ENCODE results near the gene PDCD6IP. TPM values are rescaled to one million over a fixed set of nuclear protein-coding genes. Genes with fewer than 3 reads are reported as not detected.

Gene PDCD6IP
- total and polyA plus RNA-seq, 2 donors from 2014 or later, result 47.2 to 240 TPM

DNA sequence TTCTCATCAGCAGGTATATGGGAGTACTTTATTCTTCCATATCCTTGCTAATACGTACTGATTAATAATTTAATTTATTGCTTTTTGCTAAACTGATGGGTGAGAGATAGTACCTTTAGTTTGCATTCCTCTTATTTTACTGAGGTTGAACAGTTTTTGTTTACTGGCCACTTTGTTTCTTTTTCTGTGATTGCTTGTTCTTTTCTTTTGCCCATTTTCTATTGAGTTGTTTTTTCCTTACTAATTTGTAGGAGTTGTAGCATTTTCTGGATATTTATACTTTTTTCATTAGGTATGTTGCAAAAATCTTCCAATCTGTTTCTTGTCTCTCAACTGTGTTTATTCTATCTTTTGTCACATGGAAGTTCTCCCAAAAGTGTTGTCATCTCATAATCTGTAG lies 4.8 kb downstream of the PDCD6IP start:
- TF ChIP-seq, protein P1, sequence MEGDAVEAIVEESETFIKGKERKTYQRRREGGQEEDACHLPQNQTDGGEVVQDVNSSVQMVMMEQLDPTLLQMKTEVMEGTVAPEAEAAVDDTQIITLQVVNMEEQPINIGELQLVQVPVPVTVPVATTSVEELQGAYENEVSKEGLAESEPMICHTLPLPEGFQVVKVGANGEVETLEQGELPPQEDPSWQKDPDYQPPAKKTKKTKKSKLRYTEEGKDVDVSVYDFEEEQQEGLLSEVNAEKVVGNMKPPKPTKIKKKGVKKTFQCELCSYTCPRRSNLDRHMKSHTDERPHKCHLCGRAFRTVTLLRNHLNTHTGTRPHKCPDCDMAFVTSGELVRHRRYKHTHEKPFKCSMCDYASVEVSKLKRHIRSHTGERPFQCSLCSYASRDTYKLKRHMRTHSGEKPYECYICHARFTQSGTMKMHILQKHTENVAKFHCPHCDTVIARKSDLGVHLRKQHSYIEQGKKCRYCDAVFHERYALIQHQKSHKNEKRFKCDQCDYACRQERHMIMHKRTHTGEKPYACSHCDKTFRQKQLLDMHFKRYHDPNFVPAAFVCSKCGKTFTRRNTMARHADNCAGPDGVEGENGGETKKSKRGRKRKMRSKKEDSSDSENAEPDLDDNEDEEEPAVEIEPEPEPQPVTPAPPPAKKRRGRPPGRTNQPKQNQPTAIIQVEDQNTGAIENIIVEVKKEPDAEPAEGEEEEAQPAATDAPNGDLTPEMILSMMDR (IDR thresholded peaks at IDR 0.05; ENCODE audit: borderline replicate concordance, extremely low read depth, insufficient read depth), result no peak
- peaks cover 0 to 14% (median 13%) of the 10 kb centered on the region in 3 donors for H3K4me1 ChIP-seq (ENCODE audit: control insufficient read depth in 2 of 3, insufficient read depth in 2 of 3, low read depth in 1 of 3, low read length in 3 of 3)
- intact Hi-C loops (cut with DNase I), result no loop called here
- no peak overlapping the region for H3K4me3 ChIP-seq (ENCODE audit: low read length in 3 of 3)
- FAIRE-seq, result no peak
- no peaks in the 10 kb centered on the region for H3K9me3 ChIP-seq (ENCODE audit: control insufficient read depth in 2 of 3, insufficient read depth in 1 of 3, low read length in 3 of 3)
- no peak overlapping the region for H3K27ac ChIP-seq (ENCODE audit: low read depth in 2 of 2, low read length in 2 of 2)
- H3K36me3 ChIP-seq (ENCODE audit: control insufficient read depth in 2 of 3, insufficient read depth in 3 of 3, low read length in 3 of 3), result peaks cover 0 to 5% (median 0%) of the 10 kb centered on the region in 3 donors
- no peaks in the 10 kb centered on the region for H3K27me3 ChIP-seq (ENCODE audit: control insufficient read depth, insufficient read depth, low read length)
- H3K9ac ChIP-seq (ENCODE audit: low read length in 3 of 3), result no peak overlapping the region
- no peak for DNase-seq

DNA sequence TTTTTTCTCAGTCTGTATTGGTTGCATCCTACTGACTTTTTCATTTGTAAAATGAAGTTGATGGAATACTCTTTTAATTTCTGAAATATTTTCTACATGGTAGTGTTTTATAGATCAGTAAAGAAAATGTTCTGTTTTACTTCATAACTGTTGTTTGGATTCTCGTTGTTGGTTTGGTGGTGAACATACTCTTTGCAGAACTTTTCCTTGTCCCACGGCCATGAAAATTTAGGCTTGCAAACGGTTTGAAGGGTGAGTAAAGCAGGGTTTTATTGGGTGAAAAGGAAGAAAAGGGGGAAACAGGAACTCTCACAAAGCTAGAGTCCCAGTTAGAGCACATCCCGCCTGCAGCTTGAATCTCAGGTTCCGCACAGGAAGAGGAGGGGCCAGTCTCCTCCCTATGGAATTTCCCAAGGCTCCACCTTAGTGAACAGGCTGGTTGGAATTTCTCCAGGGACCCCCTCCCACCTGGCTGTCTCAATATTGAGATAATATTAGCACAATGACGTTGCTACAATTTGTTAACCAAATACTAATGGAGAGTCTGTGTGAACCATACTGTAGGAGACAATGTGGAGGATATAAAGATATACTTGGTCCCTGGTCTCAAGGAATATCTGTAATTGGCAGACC lies 5.6 kb downstream of the PDCD6IP start:
- Histone ChIP-seq H3K4me3 (ENCODE audit: low read length in 3 of 3) (no peak overlapping the region), H3K4me1 (ENCODE audit: control insufficient read depth in 2 of 3, insufficient read depth in 2 of 3, low read depth in 1 of 3, low read length in 3 of 3) (peaks cover 0 to 14% (median 13%) of the 10 kb centered on the region in 3 donors), H3K27me3 (ENCODE audit: control insufficient read depth, insufficient read depth, low read length) (no peaks in the 10 kb centered on the region), H3K27ac (ENCODE audit: low read depth in 2 of 2, low read length in 2 of 2) (no peak overlapping the region), H3K36me3 (ENCODE audit: control insufficient read depth in 2 of 3, insufficient read depth in 3 of 3, low read length in 3 of 3) (peaks cover 0 to 5% (median 0%) of the 10 kb centered on the region in 3 donors), H3K9me3 (ENCODE audit: control insufficient read depth in 2 of 3, insufficient read depth in 1 of 3, low read length in 3 of 3) (no peaks in the 10 kb centered on the region), H3K9ac (ENCODE audit: low read length in 3 of 3) (no peak overlapping the region)
- intact Hi-C loops (cut with DNase I), result no loop called here
- no peak for FAIRE-seq
- no peak for DNase-seq
- TF ChIP-seq, protein P1 (IDR thresholded peaks at IDR 0.05; ENCODE audit: borderline replicate concordance, extremely low read depth, insufficient read depth), result no peak

DNA sequence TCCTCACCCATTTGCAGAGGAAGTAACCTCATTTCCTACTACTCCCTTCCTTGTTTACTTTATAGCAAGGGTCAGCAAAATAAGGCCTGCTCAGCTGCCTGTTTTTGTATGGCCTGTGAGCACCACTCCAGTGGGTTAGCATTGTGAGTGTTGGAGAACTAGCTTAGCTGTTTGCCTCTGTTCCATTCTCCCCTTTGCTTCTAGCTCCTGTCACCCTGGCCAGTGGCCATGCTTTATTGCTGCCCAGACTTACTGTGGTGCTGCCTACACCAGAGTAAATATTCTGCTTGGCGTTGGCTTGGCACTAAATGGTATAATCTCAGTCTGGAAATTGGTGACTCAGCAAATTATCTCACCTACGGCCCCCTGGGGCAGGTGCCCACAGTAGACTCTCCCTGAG lies 8.8 kb downstream of the PDCD6IP start:
- Histone ChIP-seq H3K27ac (ENCODE audit: low read depth in 2 of 2, low read length in 2 of 2) (no peak overlapping the region), H3K36me3 (ENCODE audit: control insufficient read depth in 2 of 3, insufficient read depth in 3 of 3, low read length in 3 of 3) (peaks cover 0 to 5% (median 0%) of the 10 kb centered on the region in 3 donors), H3K27me3 (ENCODE audit: control insufficient read depth, insufficient read depth, low read length) (no peaks in the 10 kb centered on the region), H3K9me3 (ENCODE audit: control insufficient read depth in 2 of 3, insufficient read depth in 1 of 3, low read length in 3 of 3) (no peaks in the 10 kb centered on the region), H3K4me3 (ENCODE audit: low read length in 3 of 3) (no peak overlapping the region), H3K9ac (ENCODE audit: low read length in 3 of 3) (no peak overlapping the region), H3K4me1 (ENCODE audit: control insufficient read depth in 2 of 3, insufficient read depth in 2 of 3, low read depth in 1 of 3, low read length in 3 of 3) (peaks cover 0 to 10% (median 6%) of the 10 kb centered on the region in 3 donors)
- TF ChIP-seq, protein P1 (IDR thresholded peaks at IDR 0.05; ENCODE audit: borderline replicate concordance, extremely low read depth, insufficient read depth), result no peak
- FAIRE-seq (no peak), DNase-seq (no peak)
- intact Hi-C loops (cut with DNase I), result no loop called here
